Measurements from ENCODE around the gene KRT6B. TPM values are rescaled to one million over a fixed set of nuclear protein-coding genes. Genes with fewer than 3 reads are reported as not detected.
"Not testable (repeated sequence)": the region's sequence is repeated elsewhere in the genome, so short reads cannot be mapped to it uniquely, and the experiment has no call there.

The KRT6B gene
- polyA plus RNA-seq, 4 donors: not detected

- DNase-seq (ENCODE audit: low read depth in 4 of 4, low spot score in 2 of 4): no peak
Measured at GRCh38 chr12:52473768-52474167, 21.8 kb upstream of the KRT6B start, which contains the start of gene KRT6C. KRT6C (minus strand) TSS chr12:52473805; CDS start chr12:52473737, 68 bp downstream.

- DNase-seq (ENCODE audit: low read depth in 4 of 4, low spot score in 2 of 4): no peak
Measured at GRCh38 chr12:52469853-52470252, 17.9 kb upstream of the KRT6B start.

- DNase-seq (ENCODE audit: low read depth in 4 of 4, low spot score in 2 of 4): no peak
Measured at GRCh38 chr12:52464897-52465296, 13.0 kb upstream of the KRT6B start.

GRCh38 chr12:52461693-52462092 is 9.7 kb upstream of the KRT6B start:
- no peak for DNase-seq (ENCODE audit: low read depth in 4 of 4, low spot score in 2 of 4)

GRCh38 chr12:52458861-52459260 is 6.9 kb upstream of the KRT6B start:
- DNase-seq (ENCODE audit: low read depth in 4 of 4, low spot score in 2 of 4): no peak

GRCh38 chr12:52455821-52456220 is 3.9 kb upstream of the KRT6B start:
- no peak for DNase-seq (ENCODE audit: low read depth in 4 of 4, low spot score in 2 of 4)

- no peak for DNase-seq (ENCODE audit: low read depth in 4 of 4, low spot score in 2 of 4)
Measured at GRCh38 chr12:52454411-52455201, 2.7 kb upstream of the KRT6B start.

- no peak for DNase-seq (ENCODE audit: low read depth in 4 of 4, low spot score in 2 of 4)
Measured at GRCh38 chr12:52448228-52448627, 3.7 kb downstream of the KRT6B start.

GRCh38 chr12:52447196-52447595 is 4.8 kb downstream of the KRT6B start:
- DNase-seq (ENCODE audit: low read depth in 4 of 4, low spot score in 2 of 4): not testable (repeated sequence)

- no peak for DNase-seq (ENCODE audit: low read depth in 4 of 4, low spot score in 2 of 4)
Measured at GRCh38 chr12:52446367-52447045, 5.4 kb downstream of the KRT6B start.

- no peak for DNase-seq (ENCODE audit: low read depth in 4 of 4, low spot score in 2 of 4)
Measured at GRCh38 chr12:52445876-52446275, 6.1 kb downstream of the KRT6B start.

GRCh38 chr12:52444647-52445595 is 7.0 kb downstream of the KRT6B start:
- DNase-seq (ENCODE audit: low read depth in 4 of 4, low spot score in 2 of 4): no peak

GRCh38 chr12:52443966-52444365 is 8.0 kb downstream of the KRT6B start:
- DNase-seq (ENCODE audit: low read depth in 4 of 4, low spot score in 2 of 4): no peak

- no peak for DNase-seq (ENCODE audit: low read depth in 4 of 4, low spot score in 2 of 4)
Measured at GRCh38 chr12:52442600-52443061, 9.3 kb downstream of the KRT6B start.

GRCh38 chr12:52441320-52441911 is 10.5 kb downstream of the KRT6B start:
- DNase-seq (ENCODE audit: low read depth in 4 of 4, low spot score in 2 of 4): no peak

- no peak for DNase-seq (ENCODE audit: low read depth in 4 of 4, low spot score in 2 of 4)
Measured at GRCh38 chr12:52440821-52441319, 11.1 kb downstream of the KRT6B start.

GRCh38 chr12:52439845-52440244 is 12.1 kb downstream of the KRT6B start:
- DNase-seq (ENCODE audit: low read depth in 4 of 4, low spot score in 2 of 4): no peak

- DNase-seq (ENCODE audit: low read depth in 4 of 4, low spot score in 2 of 4): no peak
Measured at GRCh38 chr12:52439420-52439819, 12.5 kb downstream of the KRT6B start.

GRCh38 chr12:52438305-52439301 is 13.3 kb downstream of the KRT6B start:
- no peak for DNase-seq (ENCODE audit: low read depth in 4 of 4, low spot score in 2 of 4)

Data from left renal cortex interstitium (tissue), 4 donors.